ENCODE results near the gene KRTAP4-9.
"Not testable (repeated sequence)": the region's sequence is repeated elsewhere in the genome, so short reads cannot be mapped to it uniquely, and the experiment has no call there.

KRTAP4-9 gene

GRCh38 chr17:41073676-41074075 lies 31.5 kb upstream of the KRTAP4-9 start:
- no peak overlapping the region for H3K27ac Mint-ChIP-seq
- H3K4me1 Mint-ChIP-seq: no peaks in the 10 kb centered on the region
- no peak overlapping the region for H3K4me3 Mint-ChIP-seq
- no peak for TF ChIP-seq CTCF (IDR thresholded peaks at IDR 0.05)
- no peaks in the 10 kb centered on the region for H3K9me3 Mint-ChIP-seq
- no peak for DNase-seq
- H3K36me3 Mint-ChIP-seq (ENCODE audit: low read depth): no peaks in the 10 kb centered on the region
- H3K27me3 Mint-ChIP-seq (ENCODE audit: low read depth, poor library complexity): peaks cover 7% of the 10 kb centered on the region

GRCh38 chr17:41076788-41077187 lies 28.4 kb upstream of the KRTAP4-9 start:
- no peaks in the 10 kb centered on the region for H3K9me3 Mint-ChIP-seq
- TF ChIP-seq CTCF (IDR thresholded peaks at IDR 0.05): no peak
- no peaks in the 10 kb centered on the region for H3K36me3 Mint-ChIP-seq (ENCODE audit: low read depth)
- peaks cover 7% of the 10 kb centered on the region for H3K27me3 Mint-ChIP-seq (ENCODE audit: low read depth, poor library complexity)
- H3K4me3 Mint-ChIP-seq: no peak overlapping the region
- no peak for DNase-seq
- H3K27ac Mint-ChIP-seq: no peak overlapping the region
- no peaks in the 10 kb centered on the region for H3K4me1 Mint-ChIP-seq

GRCh38 chr17:41082626-41083025 lies 22.6 kb upstream of the KRTAP4-9 start:
- no peak overlapping the region for H3K27ac Mint-ChIP-seq
- no peaks in the 10 kb centered on the region for H3K9me3 Mint-ChIP-seq
- H3K36me3 Mint-ChIP-seq (ENCODE audit: low read depth): no peaks in the 10 kb centered on the region
- peaks cover 5% of the 10 kb centered on the region for H3K27me3 Mint-ChIP-seq (ENCODE audit: low read depth, poor library complexity)
- no peak for TF ChIP-seq CTCF (IDR thresholded peaks at IDR 0.05)
- no peak overlapping the region for H3K4me3 Mint-ChIP-seq
- no peaks in the 10 kb centered on the region for H3K4me1 Mint-ChIP-seq
- no peak for DNase-seq

- not testable (repeated sequence) for H3K4me3 Mint-ChIP-seq
These were observed 21.8 kb upstream of the KRTAP4-9 start for GRCh38 chr17:41083427-41083826.

GRCh38 chr17:41084100-41084856 lies 20.9 kb upstream of the KRTAP4-9 start, which contains the start of gene KRTAP4-7:
TSS of gene KRTAP4-7 (plus strand) at chr17:41084150. CDS start at chr17:41084207, 57 bp downstream.
- not testable (repeated sequence) for DNase-seq; H3K36me3 Mint-ChIP-seq (ENCODE audit: low read depth); H3K4me1 Mint-ChIP-seq; H3K4me3 Mint-ChIP-seq; H3K27ac Mint-ChIP-seq; H3K27me3 Mint-ChIP-seq (ENCODE audit: low read depth, poor library complexity); H3K9me3 Mint-ChIP-seq

More at GRCh38 chr17:41083427-41083826, 21.8 kb upstream of the KRTAP4-9 start:
- H3K9me3 Mint-ChIP-seq; H3K27me3 Mint-ChIP-seq (ENCODE audit: low read depth, poor library complexity); H3K4me1 Mint-ChIP-seq; H3K36me3 Mint-ChIP-seq (ENCODE audit: low read depth); DNase-seq; H3K27ac Mint-ChIP-seq: not testable (repeated sequence)

GRCh38 chr17:41088760-41089352 lies 16.3 kb upstream of the KRTAP4-9 start:
- DNase-seq; H3K36me3 Mint-ChIP-seq (ENCODE audit: low read depth); H3K27ac Mint-ChIP-seq; H3K4me3 Mint-ChIP-seq; H3K27me3 Mint-ChIP-seq (ENCODE audit: low read depth, poor library complexity); H3K4me1 Mint-ChIP-seq: not testable (repeated sequence)
- peaks cover 19% of the 10 kb centered on the region for H3K9me3 Mint-ChIP-seq

- no peak for DNase-seq
- H3K9me3 Mint-ChIP-seq: peaks cover 21% of the 10 kb centered on the region
- H3K27me3 Mint-ChIP-seq (ENCODE audit: low read depth, poor library complexity): peaks cover 12% of the 10 kb centered on the region
- H3K4me3 Mint-ChIP-seq: no peak overlapping the region
- no peaks in the 10 kb centered on the region for H3K4me1 Mint-ChIP-seq
- no peaks in the 10 kb centered on the region for H3K36me3 Mint-ChIP-seq (ENCODE audit: low read depth)
- H3K27ac Mint-ChIP-seq: no peak overlapping the region
- TF ChIP-seq CTCF (IDR thresholded peaks at IDR 0.05): no peak
These were observed 9.1 kb upstream of the KRTAP4-9 start for GRCh38 chr17:41096055-41096454.
